Measurements from ENCODE around the gene KRTAP4-5.
"Not testable (repeated sequence)": the region's sequence is repeated elsewhere in the genome, so short reads cannot be mapped to it uniquely, and the experiment has no call there.

The KRTAP4-5 gene
- total RNA-seq, result 0 reads per million in 4 experiments

GRCh38 chr17:41149652-41149985 lies at the start of gene KRTAP4-5:
Gene KRTAP4-5 (minus strand): TSS chr17:41149825. CDS start chr17:41149767, 58 bp downstream.
- no peak for DNase-seq

GRCh38 chr17:41196068-41196467 lies 46.4 kb upstream of the KRTAP4-5 start:
- no peak for DNase-seq

GRCh38 chr17:41190328-41190727 lies 40.7 kb upstream of the KRTAP4-5 start:
- DNase-seq, result no peak

GRCh38 chr17:41189837-41190318 lies 40.3 kb upstream of the KRTAP4-5 start, which contains the start of gene KRTAP9-1:
Gene KRTAP9-1 (plus strand): TSS chr17:41189887. CDS start chr17:41189887, 0 bp downstream.
- DNase-seq, result not testable (repeated sequence)

GRCh38 chr17:41186872-41187271 lies 37.2 kb upstream of the KRTAP4-5 start:
- no peak for DNase-seq

- DNase-seq, result no peak
These were observed 35.4 kb upstream of the KRTAP4-5 start for GRCh38 chr17:41185001-41185400.

GRCh38 chr17:41184480-41184961 lies 34.9 kb upstream of the KRTAP4-5 start, which contains the start of gene KRTAP4-1:
Gene KRTAP4-1 (minus strand): TSS chr17:41184911. CDS start chr17:41184854, 57 bp downstream.
- DNase-seq, result no peak

- no peak for DNase-seq
These were observed 29.4 kb upstream of the KRTAP4-5 start for GRCh38 chr17:41178843-41179616.

- DNase-seq, result no peak
These were observed 28.7 kb upstream of the KRTAP4-5 start for GRCh38 chr17:41178341-41178740.

GRCh38 chr17:41177727-41178271 lies 28.2 kb upstream of the KRTAP4-5 start, which contains the start of gene KRTAP4-2:
Gene KRTAP4-2 (minus strand): TSS chr17:41178221. CDS start chr17:41178164, 57 bp downstream.
- DNase-seq, result no peak

GRCh38 chr17:41176744-41177387 lies 27.2 kb upstream of the KRTAP4-5 start:
- no peak for DNase-seq

- DNase-seq, result no peak
These were observed 22.3 kb upstream of the KRTAP4-5 start for GRCh38 chr17:41171886-41172285.

- DNase-seq, result no peak
These were observed 18.5 kb upstream of the KRTAP4-5 start, which contains the start of gene KRTAP4-3 for GRCh38 chr17:41168121-41168520. Gene KRTAP4-3 (minus strand): TSS chr17:41168221. CDS start chr17:41168172, 49 bp downstream.

- no peak for DNase-seq
These were observed 17.9 kb upstream of the KRTAP4-5 start for GRCh38 chr17:41167561-41167960.

GRCh38 chr17:41163828-41164227 lies 14.2 kb upstream of the KRTAP4-5 start:
- DNase-seq, result no peak

- DNase-seq, result no peak
These were observed 11.0 kb upstream of the KRTAP4-5 start, which contains the start of gene KRTAP4-4 for GRCh38 chr17:41160648-41161047. Gene KRTAP4-4 (minus strand): TSS chr17:41160748. CDS start chr17:41160691, 57 bp downstream.

- not testable (repeated sequence) for DNase-seq
These were observed 10.6 kb upstream of the KRTAP4-5 start for GRCh38 chr17:41160190-41160589.

- no peak for DNase-seq
These were observed 4.2 kb upstream of the KRTAP4-5 start for GRCh38 chr17:41153856-41154255.

GRCh38 chr17:41151525-41151924 lies 1.9 kb upstream of the KRTAP4-5 start:
- DNase-seq, result no peak

- DNase-seq, result no peak
These were observed 401 bp upstream of the KRTAP4-5 start for GRCh38 chr17:41150026-41150425.

GRCh38 chr17:41148971-41149651 lies 514 bp downstream of the KRTAP4-5 start:
- DNase-seq, result not testable (repeated sequence)

- DNase-seq, result no peak
These were observed 2.0 kb downstream of the KRTAP4-5 start for GRCh38 chr17:41147531-41148204.

Measured in effector CD8-positive, alpha-beta T cell (primary cell).